Measurements from ENCODE around the gene NCKAP5. TPM values are rescaled to one million over a fixed set of nuclear protein-coding genes. Genes with fewer than 3 reads are reported as not detected.

The NCKAP5 gene
- total RNA-seq, 1 donor from 2014 or later, result 0.87 TPM

DNA sequence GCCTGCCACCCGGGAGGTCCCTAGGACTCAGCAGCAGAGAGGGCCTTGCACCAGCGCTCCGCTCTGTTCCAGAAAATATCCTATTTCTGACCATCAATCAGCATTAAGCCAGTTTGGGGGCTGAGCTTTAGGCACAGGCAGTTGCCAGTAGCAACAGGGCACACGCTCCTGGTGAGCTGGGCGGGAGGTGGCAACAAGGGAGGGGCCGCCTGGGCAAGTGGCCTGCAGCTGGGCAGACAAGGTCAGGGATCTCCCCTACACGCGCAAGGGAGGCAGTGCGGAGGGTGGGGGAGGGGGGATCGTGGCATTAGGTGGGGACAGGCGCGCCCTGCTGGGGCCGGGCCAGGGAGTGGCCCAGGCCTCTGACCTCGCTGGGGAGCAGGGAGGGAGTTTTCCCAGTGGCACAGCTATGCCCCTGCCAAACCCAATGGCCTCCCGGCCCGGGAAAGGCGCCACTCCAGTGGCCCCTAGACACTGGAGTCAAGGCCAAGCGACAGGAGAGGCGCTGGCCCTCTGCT lies 302.8 kb downstream of the NCKAP5 start:
- H3K36me3 Mint-ChIP-seq (ENCODE audit: low read depth), result no peaks in the 10 kb centered on the region
- H3K4me1 Mint-ChIP-seq (ENCODE audit: low read depth), result peaks cover 18% of the 10 kb centered on the region
- no peak for TF ChIP-seq CTCF (IDR thresholded peaks at IDR 0.05)
- peak overlapping the region; percentile 66 for H3K4me3 Mint-ChIP-seq (ENCODE audit: unreplicated experiment)
- H3K9me3 Mint-ChIP-seq (ENCODE audit: low read depth), result no peaks in the 10 kb centered on the region
- no peak for DNase-seq (ENCODE audit: low spot score)
- peaks cover 5% of the 10 kb centered on the region for H3K27me3 Mint-ChIP-seq (ENCODE audit: low read depth)
- no peak overlapping the region for H3K27ac Mint-ChIP-seq (ENCODE audit: unreplicated experiment)

DNA sequence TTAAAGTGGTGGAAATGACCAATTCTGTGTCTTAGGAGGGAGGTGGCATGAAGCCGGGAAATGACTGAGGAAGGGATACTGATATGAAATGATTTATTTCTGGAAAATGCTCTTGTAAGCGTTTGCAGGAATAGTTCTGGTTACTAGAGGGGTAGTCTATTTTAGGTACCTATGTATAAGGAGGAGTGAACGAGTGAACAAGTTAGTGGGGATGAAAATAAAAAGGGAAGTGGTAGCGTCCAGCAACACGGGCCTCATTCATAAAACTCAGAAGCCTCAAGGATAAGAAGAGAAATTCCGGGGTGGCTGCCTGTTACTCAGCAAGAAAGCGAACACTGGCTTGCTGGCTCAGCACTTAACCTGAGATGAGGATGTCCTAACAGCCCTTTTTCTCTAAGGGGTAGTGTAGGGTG lies 303.3 kb downstream of the NCKAP5 start:
- DNase-seq (ENCODE audit: low spot score), result no peak
- TF ChIP-seq CTCF (IDR thresholded peaks at IDR 0.05), result no peak
- peaks cover 5% of the 10 kb centered on the region for H3K27me3 Mint-ChIP-seq (ENCODE audit: low read depth)
- no peaks in the 10 kb centered on the region for H3K36me3 Mint-ChIP-seq (ENCODE audit: low read depth)
- peaks cover 18% of the 10 kb centered on the region for H3K4me1 Mint-ChIP-seq (ENCODE audit: low read depth)
- H3K27ac Mint-ChIP-seq (ENCODE audit: unreplicated experiment), result peak overlapping the region; percentile 6
- no peaks in the 10 kb centered on the region for H3K9me3 Mint-ChIP-seq (ENCODE audit: low read depth)
- H3K4me3 Mint-ChIP-seq (ENCODE audit: unreplicated experiment), result no peak overlapping the region

- DNase-seq (ENCODE audit: low spot score), result no peak
- TF ChIP-seq CTCF (IDR thresholded peaks at IDR 0.05), result peak; percentile 83
- Mint-ChIP-seq H3K36me3 (ENCODE audit: low read depth) (no peaks in the 10 kb centered on the region), H3K27me3 (ENCODE audit: low read depth) (peaks cover 4% of the 10 kb centered on the region), H3K4me1 (ENCODE audit: low read depth) (peaks cover 18% of the 10 kb centered on the region), H3K4me3 (ENCODE audit: unreplicated experiment) (no peak overlapping the region), H3K9me3 (ENCODE audit: low read depth) (no peaks in the 10 kb centered on the region), H3K27ac (ENCODE audit: unreplicated experiment) (no peak overlapping the region)
These were observed 305.4 kb downstream of the NCKAP5 start for GRCh38 chr2:133262893-133263292.

DNA sequence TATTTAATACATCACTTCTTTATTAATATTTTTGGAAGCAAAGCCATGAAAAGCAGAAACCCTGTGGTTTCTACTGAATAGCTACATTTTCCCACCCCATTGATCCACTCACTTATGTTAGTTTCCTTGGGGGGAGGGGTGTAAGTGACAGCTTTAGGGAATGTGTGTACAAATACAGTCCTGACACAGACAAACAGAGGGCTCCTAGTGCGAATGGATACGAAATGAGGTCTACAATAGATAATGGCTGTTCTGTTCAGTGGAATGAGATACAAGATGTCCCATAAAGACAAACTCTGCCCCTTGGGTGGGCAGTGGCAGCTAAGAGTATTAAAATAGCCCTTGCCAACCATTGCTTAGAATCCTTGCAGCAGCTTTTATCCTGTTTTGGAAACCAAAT lies 312.9 kb downstream of the NCKAP5 start:
- H3K9me3 Mint-ChIP-seq (ENCODE audit: low read depth), result no peaks in the 10 kb centered on the region
- no peak overlapping the region for H3K4me3 Mint-ChIP-seq (ENCODE audit: unreplicated experiment)
- no peaks in the 10 kb centered on the region for H3K27me3 Mint-ChIP-seq (ENCODE audit: low read depth)
- TF ChIP-seq CTCF (IDR thresholded peaks at IDR 0.05), result no peak
- H3K36me3 Mint-ChIP-seq (ENCODE audit: low read depth), result no peaks in the 10 kb centered on the region
- no peaks in the 10 kb centered on the region for H3K4me1 Mint-ChIP-seq (ENCODE audit: low read depth)
- no peak overlapping the region for H3K27ac Mint-ChIP-seq (ENCODE audit: unreplicated experiment)
- no peak for DNase-seq (ENCODE audit: low spot score)

DNA sequence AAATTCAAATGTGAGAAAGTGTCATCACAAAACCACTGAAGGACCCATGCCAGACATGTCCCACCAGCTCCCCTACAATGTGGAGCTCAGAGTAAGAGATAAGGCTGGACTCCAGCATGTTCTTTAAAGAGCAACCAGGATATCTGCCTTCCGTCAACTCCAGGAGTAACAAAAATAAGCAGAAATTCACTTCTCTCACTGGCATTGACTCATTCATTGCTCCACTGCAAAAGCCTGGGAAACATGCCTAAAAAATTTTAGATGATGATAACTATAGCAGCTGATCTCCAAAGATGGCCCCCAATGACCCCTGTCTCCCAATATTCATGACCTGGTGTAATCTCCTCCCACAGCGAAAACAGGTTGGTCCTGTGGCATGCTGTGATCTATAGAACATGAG lies 314.5 kb downstream of the NCKAP5 start:
- no peak overlapping the region for H3K27ac Mint-ChIP-seq (ENCODE audit: unreplicated experiment)
- no peak for TF ChIP-seq CTCF (IDR thresholded peaks at IDR 0.05)
- no peak overlapping the region for H3K4me3 Mint-ChIP-seq (ENCODE audit: unreplicated experiment)
- H3K27me3 Mint-ChIP-seq (ENCODE audit: low read depth), result no peaks in the 10 kb centered on the region
- no peaks in the 10 kb centered on the region for H3K4me1 Mint-ChIP-seq (ENCODE audit: low read depth)
- DNase-seq (ENCODE audit: low spot score), result no peak
- no peaks in the 10 kb centered on the region for H3K36me3 Mint-ChIP-seq (ENCODE audit: low read depth)
- H3K9me3 Mint-ChIP-seq (ENCODE audit: low read depth), result no peaks in the 10 kb centered on the region

Data from chondrocyte (in vitro differentiated cells).